Activated T-cell treated with anti-CD3 and anti-CD28 coated beads for 48 hours (primary cell): ENCODE results near the gene PTPN13.

Experiments used
- DNase-seq: peaks from one replicate; pipeline ENCODE4 v3.0.0-alpha.2; 2020; ENCODE audit warnings: low read depth

PTPN13 gene, protein sequence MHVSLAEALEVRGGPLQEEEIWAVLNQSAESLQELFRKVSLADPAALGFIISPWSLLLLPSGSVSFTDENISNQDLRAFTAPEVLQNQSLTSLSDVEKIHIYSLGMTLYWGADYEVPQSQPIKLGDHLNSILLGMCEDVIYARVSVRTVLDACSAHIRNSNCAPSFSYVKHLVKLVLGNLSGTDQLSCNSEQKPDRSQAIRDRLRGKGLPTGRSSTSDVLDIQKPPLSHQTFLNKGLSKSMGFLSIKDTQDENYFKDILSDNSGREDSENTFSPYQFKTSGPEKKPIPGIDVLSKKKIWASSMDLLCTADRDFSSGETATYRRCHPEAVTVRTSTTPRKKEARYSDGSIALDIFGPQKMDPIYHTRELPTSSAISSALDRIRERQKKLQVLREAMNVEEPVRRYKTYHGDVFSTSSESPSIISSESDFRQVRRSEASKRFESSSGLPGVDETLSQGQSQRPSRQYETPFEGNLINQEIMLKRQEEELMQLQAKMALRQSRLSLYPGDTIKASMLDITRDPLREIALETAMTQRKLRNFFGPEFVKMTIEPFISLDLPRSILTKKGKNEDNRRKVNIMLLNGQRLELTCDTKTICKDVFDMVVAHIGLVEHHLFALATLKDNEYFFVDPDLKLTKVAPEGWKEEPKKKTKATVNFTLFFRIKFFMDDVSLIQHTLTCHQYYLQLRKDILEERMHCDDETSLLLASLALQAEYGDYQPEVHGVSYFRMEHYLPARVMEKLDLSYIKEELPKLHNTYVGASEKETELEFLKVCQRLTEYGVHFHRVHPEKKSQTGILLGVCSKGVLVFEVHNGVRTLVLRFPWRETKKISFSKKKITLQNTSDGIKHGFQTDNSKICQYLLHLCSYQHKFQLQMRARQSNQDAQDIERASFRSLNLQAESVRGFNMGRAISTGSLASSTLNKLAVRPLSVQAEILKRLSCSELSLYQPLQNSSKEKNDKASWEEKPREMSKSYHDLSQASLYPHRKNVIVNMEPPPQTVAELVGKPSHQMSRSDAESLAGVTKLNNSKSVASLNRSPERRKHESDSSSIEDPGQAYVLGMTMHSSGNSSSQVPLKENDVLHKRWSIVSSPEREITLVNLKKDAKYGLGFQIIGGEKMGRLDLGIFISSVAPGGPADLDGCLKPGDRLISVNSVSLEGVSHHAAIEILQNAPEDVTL (N-terminal part only)

DNA sequence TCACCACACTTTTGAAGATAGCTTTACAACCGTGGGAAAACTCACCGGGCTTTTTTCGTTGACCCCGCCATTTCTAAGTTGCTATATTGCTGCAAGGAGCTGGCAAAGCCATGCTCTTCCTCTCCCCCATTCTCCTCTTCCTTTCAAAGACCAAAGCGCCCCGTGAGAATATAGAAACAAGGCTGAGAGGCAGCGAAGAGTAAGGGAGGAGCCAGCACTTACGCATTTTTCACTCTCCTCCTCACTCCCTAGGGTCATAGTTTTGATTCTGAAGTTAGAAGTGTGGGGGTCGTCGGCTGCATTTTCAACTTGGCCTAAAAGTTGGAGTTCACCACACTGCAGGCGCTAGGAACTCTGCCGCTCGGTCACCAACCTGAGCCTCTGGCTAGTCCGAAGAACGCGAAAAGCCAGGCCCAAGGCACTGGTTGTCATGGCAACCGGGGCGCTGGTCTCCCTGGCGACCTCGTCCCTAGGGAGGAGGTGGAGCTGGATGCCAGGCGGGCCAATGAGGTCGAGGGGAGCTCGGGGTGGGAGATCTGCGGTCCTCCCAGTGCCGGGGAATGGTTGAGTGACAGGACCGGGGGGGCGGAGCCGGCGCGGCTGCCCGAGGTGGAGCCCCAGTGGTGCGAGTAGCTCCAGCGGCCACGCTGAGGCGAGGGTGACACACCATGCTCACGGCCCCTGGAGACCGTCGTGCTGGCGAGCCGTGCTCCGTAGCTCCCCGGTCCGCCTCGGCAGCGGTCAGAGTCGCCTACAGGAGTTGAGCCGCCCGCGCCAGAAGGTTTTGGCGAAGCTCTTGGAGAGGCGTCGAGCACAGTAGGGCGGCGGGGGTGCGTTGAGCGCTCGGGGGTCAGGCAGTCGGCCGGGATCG lies at the start of gene PTPN13:
Gene PTPN13, plus strand, starts transcription at position 628 of the 871 bp plus-strand sequence. CDS start 40,942 bp downstream, outside the sequence.
- DNase-seq, result peak; percentile 64

DNA sequence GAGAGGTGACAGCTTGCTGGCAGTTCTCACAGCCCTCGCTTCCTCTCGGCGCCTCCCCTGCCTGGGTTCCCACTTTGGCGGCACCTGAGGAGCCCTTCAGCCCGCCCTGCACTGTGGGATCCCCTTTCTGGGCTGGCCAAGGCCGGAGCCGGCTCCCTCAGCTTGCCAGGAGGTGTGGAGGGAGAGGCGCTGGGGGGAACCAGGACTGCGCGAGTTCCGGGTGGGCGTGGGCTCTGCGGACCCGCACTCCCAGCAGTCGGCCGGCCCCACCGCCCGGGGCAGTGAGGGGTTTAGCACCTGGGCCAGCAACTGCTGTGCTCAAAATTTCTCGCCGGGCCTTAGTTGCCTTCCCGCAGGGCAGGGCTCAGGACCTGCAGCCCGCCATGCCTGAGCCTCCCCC lies 47.0 kb upstream of the PTPN13 start:
- no peak for DNase-seq

DNA sequence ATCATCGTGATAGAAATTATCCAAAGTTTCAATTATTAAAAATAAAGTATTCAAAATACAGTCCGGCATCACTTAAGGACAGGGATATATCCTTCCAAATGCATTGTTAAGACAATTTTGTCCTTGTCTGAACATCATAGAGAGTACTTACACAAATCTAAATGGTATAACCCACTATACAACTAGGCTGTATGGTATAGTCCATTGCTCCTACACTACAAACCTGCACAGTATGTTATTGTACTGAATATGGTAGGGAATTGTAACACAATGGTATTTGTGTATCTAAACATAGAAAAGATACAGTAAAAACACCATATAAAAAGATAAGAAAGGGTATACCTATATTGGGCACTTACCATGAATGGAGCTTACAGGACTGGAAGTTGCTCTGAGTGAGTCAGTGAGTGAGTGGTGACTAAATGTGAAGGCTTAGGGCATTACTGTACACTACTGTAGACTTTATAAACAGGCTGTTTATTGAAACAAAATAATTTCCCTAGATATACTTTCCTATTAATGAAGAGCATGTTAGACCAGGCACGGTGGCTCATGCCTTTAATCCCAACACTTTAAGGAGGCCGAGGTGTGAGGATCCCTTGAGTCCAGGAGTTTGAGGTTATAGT lies 44.8 kb upstream of the PTPN13 start:
- DNase-seq, result no peak

DNA sequence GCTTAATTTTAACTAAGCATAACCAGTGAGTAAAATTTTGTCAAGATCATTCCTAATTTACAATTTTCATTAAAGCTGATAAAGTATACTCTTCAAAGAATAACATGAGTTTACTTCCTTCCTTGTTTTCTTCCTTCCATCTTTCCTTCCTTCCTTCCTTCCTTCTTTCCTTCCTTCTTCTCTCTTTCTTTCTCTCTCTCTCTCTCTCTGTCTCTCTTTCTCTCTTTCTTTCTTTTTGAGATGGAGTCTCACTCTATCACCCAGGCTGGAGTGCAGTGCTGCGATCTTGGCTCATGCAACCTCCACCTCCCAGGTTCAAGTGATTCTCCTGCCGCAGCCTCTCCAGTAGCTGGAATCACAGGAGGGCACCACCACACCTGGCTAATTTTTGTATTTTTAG lies 42.7 kb upstream of the PTPN13 start:
- no peak for DNase-seq

DNA sequence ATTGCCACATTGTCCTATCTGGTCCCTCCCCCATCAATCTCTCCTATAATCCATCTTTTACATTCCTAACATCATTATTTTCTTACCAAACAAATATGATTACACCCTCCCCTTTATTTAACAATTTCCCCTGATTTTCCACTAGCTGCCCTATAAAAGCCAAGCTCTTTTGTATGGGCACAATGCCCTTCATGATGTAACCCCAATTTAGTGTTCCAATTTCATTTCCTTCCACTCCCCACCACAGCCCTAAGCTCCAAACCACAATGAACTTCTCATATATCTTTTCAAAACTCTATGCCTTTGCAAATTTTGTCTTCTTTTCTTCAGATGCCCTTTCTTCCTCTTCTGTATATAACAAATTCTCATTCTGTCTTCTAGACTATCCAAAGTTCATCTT lies 39.5 kb upstream of the PTPN13 start:
- DNase-seq, result no peak

DNA sequence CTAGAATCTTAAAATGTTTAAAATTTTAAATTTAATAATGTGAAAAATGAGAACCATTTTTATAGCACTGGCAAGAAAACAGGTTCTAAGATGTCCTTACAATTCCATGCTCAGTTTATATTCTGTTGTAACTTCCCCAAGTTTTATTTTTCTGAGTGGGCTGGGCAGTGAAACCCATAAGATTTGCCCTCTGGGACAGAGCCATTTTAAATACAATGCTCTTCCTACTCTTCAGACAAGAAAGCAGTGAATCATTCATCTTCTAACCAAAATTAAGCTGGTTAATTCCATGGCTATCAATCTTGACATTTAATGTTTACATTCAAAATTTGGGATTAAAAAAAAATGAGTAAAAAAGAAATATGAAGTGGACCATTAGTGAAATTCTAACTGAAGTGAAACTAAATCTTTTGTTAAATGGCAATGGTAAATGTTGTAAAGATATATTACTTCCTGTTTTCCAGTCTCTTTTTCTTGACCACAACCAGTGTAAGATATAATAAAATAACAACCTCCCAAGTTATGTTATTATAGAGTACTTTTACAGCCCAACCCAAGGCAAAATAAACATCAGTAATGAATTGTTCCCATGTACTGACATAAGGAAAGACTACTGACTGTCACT lies 37.2 kb upstream of the PTPN13 start:
- DNase-seq, result no peak

DNA sequence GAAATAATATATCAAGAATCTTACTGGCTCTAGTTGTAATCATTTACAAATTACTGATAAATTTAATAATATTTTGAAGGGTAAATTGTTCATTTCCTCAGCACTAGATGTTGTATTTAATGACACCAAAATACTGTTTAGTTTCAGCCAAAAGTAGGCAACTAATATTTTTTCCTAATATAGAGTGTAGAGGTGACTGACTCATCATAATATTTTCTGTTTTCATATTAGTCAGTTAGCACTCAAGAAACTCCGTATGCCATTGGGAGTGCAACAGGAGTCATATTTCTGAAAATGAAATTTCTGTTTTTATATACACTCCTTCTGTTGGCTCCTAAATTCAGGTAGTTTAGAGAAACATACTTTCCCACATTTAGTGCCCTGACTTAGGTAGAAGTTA lies 36.6 kb upstream of the PTPN13 start:
- DNase-seq, result no peak

DNA sequence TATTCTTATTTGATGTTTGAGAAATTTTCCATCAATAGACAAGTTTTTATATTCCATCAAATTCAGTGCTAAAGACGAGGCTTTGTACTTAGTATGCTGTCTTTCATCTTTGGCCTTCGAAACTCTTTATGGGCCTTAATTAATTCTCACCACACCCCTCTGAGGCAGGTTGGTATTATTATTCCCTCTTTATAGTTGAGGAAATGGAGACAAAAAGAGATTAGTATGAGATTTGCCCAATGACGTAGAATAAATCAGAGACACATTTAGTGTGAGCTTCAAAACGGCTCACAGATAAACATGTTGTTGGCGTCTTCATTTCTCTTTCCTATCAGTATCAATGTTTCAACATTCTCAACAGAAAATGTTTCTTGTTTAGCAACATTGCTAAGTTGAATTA lies 35.9 kb upstream of the PTPN13 start:
- DNase-seq, result no peak

DNA sequence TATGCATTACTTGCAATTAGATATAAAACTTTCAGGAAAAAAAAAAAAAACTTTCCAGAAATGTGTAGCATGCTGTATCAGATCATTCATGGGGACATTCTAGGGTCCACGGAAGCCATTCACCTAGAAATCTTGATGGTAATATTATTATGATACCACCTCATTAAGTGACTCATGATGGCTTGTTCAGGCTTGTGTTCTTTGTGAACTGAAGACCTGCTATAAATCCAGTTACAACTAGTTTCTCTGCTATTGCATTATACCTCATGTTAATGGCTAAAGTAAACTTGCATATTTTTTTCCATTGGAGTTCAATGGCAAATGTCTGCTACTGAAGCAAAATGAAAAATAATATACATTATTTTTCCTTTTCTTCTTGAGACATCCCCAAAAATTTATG lies 35.3 kb upstream of the PTPN13 start:
- DNase-seq, result no peak

DNA sequence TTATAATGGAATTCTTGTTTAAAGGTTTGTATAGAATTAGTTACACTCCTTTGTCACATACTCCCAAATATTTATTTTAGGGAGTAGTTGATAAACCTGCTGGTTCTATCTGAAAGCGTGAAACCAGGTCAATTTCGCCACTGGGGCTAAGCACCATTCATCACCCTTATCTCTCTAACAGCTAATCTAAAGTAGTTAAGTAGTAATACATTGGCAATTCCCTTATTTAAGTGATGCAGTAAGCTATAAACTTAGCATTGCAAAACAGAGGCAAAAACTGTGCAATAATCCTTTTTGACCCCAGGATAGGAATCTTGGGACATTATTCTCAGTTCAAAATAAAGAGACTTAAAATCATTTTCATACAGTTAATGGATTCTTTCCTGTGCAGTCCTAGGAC lies 33.7 kb upstream of the PTPN13 start:
- DNase-seq, result no peak

DNA sequence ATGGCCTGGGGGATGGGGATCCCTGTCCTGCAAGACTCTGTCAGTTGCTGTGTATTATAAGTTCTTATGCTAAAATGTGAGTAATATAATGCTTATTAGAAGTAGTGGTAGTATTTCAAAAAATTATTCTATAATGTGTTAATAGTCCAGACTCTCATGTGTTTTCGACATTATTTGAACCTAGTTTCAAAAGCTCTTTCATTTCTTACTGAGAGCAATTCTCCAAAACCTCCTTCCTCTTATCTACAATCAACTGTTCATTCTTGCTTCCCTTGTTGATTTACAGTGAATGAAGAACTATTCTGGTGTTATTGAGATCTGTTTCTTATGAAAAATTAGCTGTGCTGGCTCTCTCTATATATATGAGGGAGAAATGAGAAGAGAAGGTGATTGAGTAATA lies 32.9 kb upstream of the PTPN13 start:
- no peak for DNase-seq

DNA sequence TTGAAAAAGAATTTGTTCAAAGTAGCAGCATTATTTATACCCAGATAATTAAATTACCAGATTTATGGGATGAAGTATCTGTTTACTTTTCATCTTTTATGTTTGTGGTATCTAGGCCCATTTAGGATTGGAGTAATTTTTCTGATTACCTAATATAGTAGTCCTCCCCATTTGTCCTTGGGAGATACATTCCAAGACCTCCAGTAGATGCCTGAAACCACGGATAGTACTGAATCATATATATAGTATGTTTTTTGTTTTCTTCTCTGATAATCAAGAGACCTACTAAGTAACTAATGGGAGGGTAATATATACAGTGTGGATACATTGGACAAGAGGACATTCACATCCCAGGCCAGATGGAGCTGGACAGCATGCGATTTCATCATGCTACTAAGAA lies 30.7 kb upstream of the PTPN13 start:
- no peak for DNase-seq

DNA sequence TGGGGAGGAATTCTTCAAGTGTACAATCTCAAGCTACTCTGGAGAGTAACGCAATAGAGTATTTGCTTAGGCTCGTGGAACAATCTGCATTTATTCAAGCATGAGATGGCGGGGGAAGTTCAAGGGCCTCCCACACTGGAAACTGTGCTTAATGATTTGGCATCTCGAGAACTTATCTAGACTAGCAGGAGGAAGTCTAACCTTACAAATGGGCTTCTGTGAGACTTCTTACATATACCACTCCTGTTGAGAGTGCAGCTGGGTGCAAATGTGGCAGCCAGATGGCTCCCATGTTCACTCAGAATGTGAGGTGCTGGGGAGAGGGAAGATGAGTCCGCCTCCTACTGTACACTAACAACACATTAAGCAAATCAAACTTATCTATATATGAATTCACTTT lies 29.3 kb upstream of the PTPN13 start:
- DNase-seq, result no peak

DNA sequence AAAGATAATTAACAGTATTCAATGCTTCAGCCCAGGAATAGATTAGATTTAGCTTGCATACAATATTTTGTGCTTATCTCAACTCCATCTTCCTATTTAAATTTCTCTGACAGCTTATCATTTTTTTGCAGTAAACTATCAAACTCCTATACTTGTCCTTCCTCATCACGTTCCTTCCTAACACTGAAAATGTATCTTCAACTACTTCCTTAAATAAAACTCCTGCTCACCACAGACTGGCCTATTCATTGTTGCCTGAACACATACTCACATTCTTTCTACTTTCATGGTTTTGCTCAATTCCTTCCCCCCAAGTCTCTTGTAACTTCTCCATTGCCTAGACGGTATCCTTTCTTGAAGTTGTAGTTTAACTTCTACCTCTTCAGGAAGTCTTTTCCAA lies 28.5 kb upstream of the PTPN13 start:
- no peak for DNase-seq

DNA sequence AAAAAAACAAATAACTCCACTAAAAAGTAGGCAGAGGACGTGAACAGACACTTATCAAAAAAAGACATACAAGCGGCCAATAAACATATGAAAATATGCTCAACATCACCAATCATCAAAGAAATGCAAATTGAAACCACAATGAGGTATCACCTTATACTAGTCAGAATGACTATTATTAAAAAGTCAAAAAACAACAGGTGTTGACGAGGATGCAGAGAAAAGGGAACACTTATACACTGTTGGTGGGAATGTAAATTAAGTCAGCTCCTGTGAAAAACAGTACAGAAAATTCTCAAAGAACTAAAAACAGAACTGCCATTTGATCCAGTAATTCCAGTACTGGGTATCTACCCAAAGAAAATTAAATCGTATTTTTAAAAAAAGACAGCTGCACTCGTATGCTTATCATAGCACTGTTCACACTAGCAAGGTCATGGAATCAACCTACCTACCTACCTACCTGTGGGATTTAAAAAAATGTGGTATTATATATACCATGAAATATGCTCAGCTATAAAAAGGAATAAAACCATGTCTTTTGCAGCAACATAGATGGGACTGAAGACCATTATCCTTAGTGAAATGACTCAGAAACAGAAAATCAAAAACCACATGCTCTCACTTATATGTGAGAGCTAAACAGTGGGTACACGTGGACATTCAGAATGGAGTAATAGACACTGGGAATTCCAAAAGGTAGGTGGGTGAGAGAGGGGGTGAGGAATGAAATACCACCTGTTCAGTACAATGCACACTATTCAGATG lies 24.8 kb upstream of the PTPN13 start:
- no peak for DNase-seq

DNA sequence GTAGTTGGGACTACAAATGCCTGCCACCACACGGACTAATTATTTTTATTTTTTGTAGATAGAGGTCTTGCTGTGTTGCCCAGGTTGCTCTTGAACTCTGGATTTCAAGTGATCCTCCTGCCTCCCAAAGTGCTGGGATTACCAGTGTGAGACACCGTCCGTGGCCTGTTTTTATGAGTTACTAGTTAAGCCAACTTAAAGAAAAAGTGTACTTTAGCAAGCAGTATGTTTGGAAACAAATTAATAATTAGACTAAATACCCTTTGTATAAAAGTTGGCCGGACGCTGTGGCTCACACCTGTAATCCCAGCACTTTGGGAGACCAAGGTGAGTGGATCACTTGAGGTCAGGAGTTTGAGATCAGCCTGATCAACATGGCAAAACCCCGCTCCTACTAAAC lies 14.2 kb upstream of the PTPN13 start:
- no peak for DNase-seq

DNA sequence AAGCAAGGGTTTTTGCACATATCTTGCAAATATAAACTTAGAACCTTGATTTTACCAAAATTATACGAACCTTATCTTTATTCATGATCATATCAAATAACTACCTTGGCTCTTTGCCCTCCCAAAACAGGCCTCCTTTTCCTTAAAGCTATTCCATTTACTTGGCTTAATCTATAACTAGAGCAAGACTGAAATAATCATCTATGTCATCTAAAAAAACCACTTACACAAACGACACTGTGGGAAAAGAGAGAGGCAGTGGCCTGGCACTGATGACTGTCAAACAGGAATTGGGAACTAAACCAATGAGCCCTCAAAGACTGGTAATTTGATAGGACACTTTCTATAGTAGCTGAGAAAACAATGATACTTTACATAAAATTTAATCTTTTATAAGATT lies 11.7 kb upstream of the PTPN13 start:
- no peak for DNase-seq

DNA sequence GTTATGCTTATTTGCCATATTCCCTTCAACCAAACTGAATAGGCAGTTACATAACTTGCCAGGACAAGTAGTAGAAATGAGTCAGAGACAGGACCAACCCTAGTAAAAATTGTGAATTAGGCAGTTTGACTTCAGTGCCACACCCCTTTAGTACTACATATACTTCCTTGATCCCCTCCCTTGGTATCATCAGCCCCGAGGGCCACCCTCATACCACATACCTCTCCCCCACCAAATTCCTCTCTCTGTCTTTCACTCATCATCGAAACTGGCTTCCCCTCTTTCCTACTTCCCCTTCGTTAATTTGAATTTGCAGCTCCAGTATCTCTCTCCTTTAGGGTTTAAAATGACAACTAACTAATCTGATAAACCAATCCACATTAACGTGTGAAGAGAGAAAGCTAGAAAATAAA lies 7.9 kb upstream of the PTPN13 start:
- no peak for DNase-seq

DNA sequence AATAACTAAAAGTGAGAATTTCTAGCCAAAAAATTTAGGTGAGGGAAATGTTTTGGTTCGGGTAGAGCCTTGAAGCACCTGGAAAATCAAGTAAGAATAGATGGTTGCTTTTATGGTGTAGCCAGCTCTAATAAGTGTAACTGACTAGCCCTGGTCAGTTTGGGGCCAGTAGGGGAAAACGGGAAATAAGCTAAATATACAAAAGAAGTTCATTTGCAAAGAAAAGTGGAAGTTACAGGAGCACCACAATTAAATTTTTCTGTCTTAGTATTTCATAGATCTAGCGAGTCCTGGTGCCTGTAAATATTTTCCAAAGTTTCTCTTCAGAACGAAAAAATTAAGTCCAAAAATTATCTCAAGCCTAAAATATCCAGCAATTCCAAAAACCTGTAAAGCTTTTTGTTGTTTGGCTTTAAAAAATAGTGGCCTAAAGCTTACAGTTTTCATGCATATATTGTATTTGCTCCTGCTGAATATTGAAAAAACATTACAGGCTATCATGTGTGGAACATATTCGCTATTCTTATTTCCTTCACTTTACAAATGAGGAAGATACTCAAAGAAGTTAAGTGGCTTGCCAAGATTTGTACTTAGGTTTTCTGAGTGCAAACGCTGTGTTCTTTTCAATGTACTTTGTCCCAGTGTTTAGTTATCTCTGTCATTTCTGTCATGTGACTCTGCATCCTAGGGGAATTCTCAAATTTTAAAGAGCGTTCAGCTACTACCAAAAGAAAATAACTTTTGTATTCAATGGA lies 7.3 kb upstream of the PTPN13 start:
- DNase-seq, result no peak
